GM19438 (cell line): ENCODE results near the gene TRIO.
"Not testable (repeated sequence)": the region's sequence is repeated elsewhere in the genome, so short reads cannot be mapped to it uniquely, and the experiment has no call there.

Experiments used
- ATAC-seq: cut with Tn5 transposase; IDR thresholded peaks from one replicate; pipeline ENCODE4 v1.9.1; 2021; ENCODE audit warnings: low read depth; ENCODE audit not compliant: unreplicated experiment

Gene TRIO

GRCh38 chr5:14369780-14370179 is 226.6 kb downstream of the TRIO start:
- ATAC-seq, result no peak

- ATAC-seq, result no peak
These were observed 227.2 kb downstream of the TRIO start for GRCh38 chr5:14370386-14370785.

- ATAC-seq, result no peak
These were observed 230.5 kb downstream of the TRIO start for GRCh38 chr5:14373685-14374084.

- ATAC-seq, result no peak
These were observed 231.0 kb downstream of the TRIO start for GRCh38 chr5:14374100-14374499.

GRCh38 chr5:14376789-14377188 is 233.6 kb downstream of the TRIO start:
- ATAC-seq, result no peak

- ATAC-seq, result no peak
These were observed 236.8 kb downstream of the TRIO start for GRCh38 chr5:14379739-14380497.

- no peak for ATAC-seq
These were observed 237.6 kb downstream of the TRIO start for GRCh38 chr5:14380712-14381111.

- no peak for ATAC-seq
These were observed 239.5 kb downstream of the TRIO start for GRCh38 chr5:14382640-14383039.

- ATAC-seq, result no peak
These were observed 240.8 kb downstream of the TRIO start for GRCh38 chr5:14383923-14384322.

- no peak for ATAC-seq
These were observed 241.9 kb downstream of the TRIO start for GRCh38 chr5:14385019-14385418.

- ATAC-seq, result no peak
These were observed 243.9 kb downstream of the TRIO start for GRCh38 chr5:14386884-14387624.

GRCh38 chr5:14388741-14389140 is 245.6 kb downstream of the TRIO start:
- ATAC-seq, result no peak

GRCh38 chr5:14392552-14392951 is 249.4 kb downstream of the TRIO start:
- ATAC-seq, result not testable (repeated sequence)

GRCh38 chr5:14394365-14394764 is 251.2 kb downstream of the TRIO start:
- no peak for ATAC-seq

GRCh38 chr5:14395411-14395810 is 252.3 kb downstream of the TRIO start:
- ATAC-seq, result no peak

GRCh38 chr5:14396066-14396465 is 252.9 kb downstream of the TRIO start:
- no peak for ATAC-seq

- no peak for ATAC-seq
These were observed 253.6 kb downstream of the TRIO start for GRCh38 chr5:14396737-14397136.

- no peak for ATAC-seq
These were observed 254.6 kb downstream of the TRIO start for GRCh38 chr5:14397717-14398116.

GRCh38 chr5:14399054-14399692 is 256.0 kb downstream of the TRIO start:
- no peak for ATAC-seq

GRCh38 chr5:14400085-14400484 is 256.9 kb downstream of the TRIO start:
- ATAC-seq, result no peak

GRCh38 chr5:14400611-14401010 is 257.5 kb downstream of the TRIO start:
- no peak for ATAC-seq

GRCh38 chr5:14401639-14402038 is 258.5 kb downstream of the TRIO start:
- ATAC-seq, result no peak
